ENCODE measurements around the gene NFKBIA.
"Not testable (repeated sequence)": the region's sequence is repeated elsewhere in the genome, so short reads cannot be mapped to it uniquely, and the experiment has no call there.

Gene NFKBIA

GRCh38 chr14:35383569-35384454 is 20.7 kb downstream of the NFKBIA start:
- H3K27ac ChIP-seq (ENCODE audit: poor library complexity, severe bottlenecking), result no peak overlapping the region
- TF ChIP-seq CTCF (IDR thresholded peaks at IDR 0.05; ENCODE audit: poor library complexity, severe bottlenecking), result no peak
- ATAC-seq (ENCODE audit: low read depth), result no peak

GRCh38 chr14:35380794-35381193 is 23.8 kb downstream of the NFKBIA start:
- no peak for DNase-seq (ENCODE audit: low spot score)
- no peaks in the 10 kb centered on the region for H3K36me3 ChIP-seq (ENCODE audit: low read depth)
- peak; percentile 49 for ATAC-seq (ENCODE audit: low read depth)
- H3K9me3 ChIP-seq (ENCODE audit: severe bottlenecking), result no peaks in the 10 kb centered on the region
- peaks cover 3% of the 10 kb centered on the region for H3K4me1 ChIP-seq (ENCODE audit: insufficient read depth, poor library complexity, severe bottlenecking)
- H3K4me3 ChIP-seq (ENCODE audit: severe bottlenecking), result no peak overlapping the region
- no peak overlapping the region for H3K27ac ChIP-seq (ENCODE audit: poor library complexity, severe bottlenecking)
- TF ChIP-seq CTCF (IDR thresholded peaks at IDR 0.05; ENCODE audit: poor library complexity, severe bottlenecking), result no peak
- H3K27me3 ChIP-seq (ENCODE audit: insufficient read depth, poor library complexity, severe bottlenecking), result no peaks in the 10 kb centered on the region

More at GRCh38 chr14:35383569-35384454, 20.7 kb downstream of the NFKBIA start:
- no peak for DNase-seq (ENCODE audit: low spot score)
- Histone ChIP-seq H3K4me3 (ENCODE audit: severe bottlenecking) (no peak overlapping the region), H3K9me3 (ENCODE audit: severe bottlenecking) (no peaks in the 10 kb centered on the region), H3K36me3 (ENCODE audit: low read depth) (no peaks in the 10 kb centered on the region), H3K4me1 (ENCODE audit: insufficient read depth, poor library complexity, severe bottlenecking) (peaks cover 3% of the 10 kb centered on the region), H3K27me3 (ENCODE audit: insufficient read depth, poor library complexity, severe bottlenecking) (no peaks in the 10 kb centered on the region)

GRCh38 chr14:35379234-35379933 is 25.2 kb downstream of the NFKBIA start:
- not testable (repeated sequence) for H3K9me3 ChIP-seq (ENCODE audit: severe bottlenecking); H3K4me3 ChIP-seq (ENCODE audit: severe bottlenecking); H3K27ac ChIP-seq (ENCODE audit: poor library complexity, severe bottlenecking); ATAC-seq (ENCODE audit: low read depth); H3K27me3 ChIP-seq (ENCODE audit: insufficient read depth, poor library complexity, severe bottlenecking); H3K4me1 ChIP-seq (ENCODE audit: insufficient read depth, poor library complexity, severe bottlenecking); H3K36me3 ChIP-seq (ENCODE audit: low read depth); DNase-seq (ENCODE audit: low spot score)

DNA sequence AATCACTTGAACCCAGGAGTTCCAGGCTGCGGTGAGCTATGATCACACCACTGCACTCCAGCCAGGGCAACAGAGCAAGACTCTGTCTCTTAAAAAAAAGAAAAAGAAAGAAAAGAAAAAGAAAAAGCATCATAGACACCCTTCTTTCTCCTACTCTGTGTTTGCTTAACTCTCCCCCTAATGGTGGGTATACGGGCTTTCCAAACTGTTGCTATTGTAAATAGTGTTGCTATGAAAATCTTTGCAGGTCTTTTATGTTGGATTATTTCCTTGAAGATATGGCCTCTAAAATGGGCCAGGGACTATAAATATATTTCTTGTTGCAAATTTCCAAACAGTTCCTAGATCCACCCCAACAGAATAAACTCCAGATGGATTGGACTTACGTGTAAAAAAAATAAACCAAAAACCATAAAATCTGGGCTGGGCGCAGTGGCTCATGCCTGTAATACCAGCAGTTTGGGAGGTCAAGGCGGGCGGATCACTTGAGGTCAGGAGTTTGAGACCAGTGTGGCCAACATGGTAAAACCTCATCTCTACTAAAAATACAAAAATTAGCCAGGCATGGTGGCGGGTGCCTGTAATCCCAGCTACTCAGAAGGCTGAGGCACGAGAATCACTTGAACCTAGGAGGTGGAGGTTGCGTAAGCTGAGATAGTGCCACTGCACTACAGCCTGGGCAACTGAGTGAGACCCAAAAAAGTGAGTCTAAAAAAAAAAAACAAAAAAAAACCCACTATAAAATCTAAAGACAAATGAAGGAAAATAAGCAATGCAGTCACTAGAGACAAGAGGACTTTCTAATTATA is 25.9 kb downstream of the NFKBIA start:
- Histone ChIP-seq H3K4me1 (ENCODE audit: insufficient read depth, poor library complexity, severe bottlenecking) (peaks cover 9% of the 10 kb centered on the region), H3K36me3 (ENCODE audit: low read depth) (no peaks in the 10 kb centered on the region), H3K9me3 (ENCODE audit: severe bottlenecking) (no peaks in the 10 kb centered on the region), H3K27me3 (ENCODE audit: insufficient read depth, poor library complexity, severe bottlenecking) (no peaks in the 10 kb centered on the region), H3K27ac (ENCODE audit: poor library complexity, severe bottlenecking) (no peak overlapping the region), H3K4me3 (ENCODE audit: severe bottlenecking) (no peak overlapping the region)
- no peak for DNase-seq (ENCODE audit: low spot score)
- no peak for TF ChIP-seq CTCF (IDR thresholded peaks at IDR 0.05; ENCODE audit: poor library complexity, severe bottlenecking)
- no peak for ATAC-seq (ENCODE audit: low read depth)

DNA sequence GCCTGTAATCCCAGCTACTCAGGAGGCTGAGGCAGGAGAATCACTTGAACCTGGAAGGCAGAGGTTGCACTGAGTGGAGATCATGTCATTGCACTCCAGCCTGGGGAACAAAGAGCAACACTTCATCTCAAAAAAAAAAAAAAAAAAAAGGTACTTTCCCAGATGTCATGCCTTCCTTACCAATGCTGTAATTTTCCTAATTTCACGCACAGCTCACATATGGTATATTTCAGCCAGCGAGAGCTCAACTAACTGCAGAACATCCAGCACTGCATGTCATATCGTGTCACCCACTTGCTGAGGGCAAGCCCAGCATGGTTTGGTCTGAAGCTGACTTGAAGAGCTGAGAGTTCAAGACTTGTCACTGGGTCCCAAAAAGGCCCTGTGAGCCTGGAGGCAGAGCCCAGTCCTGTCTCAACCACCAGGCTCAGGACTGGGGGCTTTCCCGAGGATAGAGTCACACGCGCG is 29.0 kb downstream of the NFKBIA start:
- no peak overlapping the region for H3K27ac ChIP-seq (ENCODE audit: poor library complexity, severe bottlenecking)
- H3K27me3 ChIP-seq (ENCODE audit: insufficient read depth, poor library complexity, severe bottlenecking), result no peaks in the 10 kb centered on the region
- no peak for ATAC-seq (ENCODE audit: low read depth)
- no peak overlapping the region for H3K4me3 ChIP-seq (ENCODE audit: severe bottlenecking)
- H3K36me3 ChIP-seq (ENCODE audit: low read depth), result no peaks in the 10 kb centered on the region
- peaks cover 10% of the 10 kb centered on the region for H3K4me1 ChIP-seq (ENCODE audit: insufficient read depth, poor library complexity, severe bottlenecking)
- DNase-seq (ENCODE audit: low spot score), result no peak
- TF ChIP-seq CTCF (IDR thresholded peaks at IDR 0.05; ENCODE audit: poor library complexity, severe bottlenecking), result no peak
- no peaks in the 10 kb centered on the region for H3K9me3 ChIP-seq (ENCODE audit: severe bottlenecking)
